ENCODE data around the gene CDK15.

The CDK15 gene

GRCh38 chr2:201866643-201867473 lies 60.5 kb downstream of the CDK15 start:
- DNase-seq (ENCODE audit: low read depth, low spot score) = no peak

- DNase-seq (ENCODE audit: low read depth, low spot score) = no peak
Observed at GRCh38 chr2:201871471-201871870, 65.1 kb downstream of the CDK15 start.

- DNase-seq (ENCODE audit: low read depth, low spot score) = no peak
Observed at GRCh38 chr2:201872591-201872990, 66.3 kb downstream of the CDK15 start.

GRCh38 chr2:201879996-201880395 lies 73.7 kb downstream of the CDK15 start:
- DNase-seq (ENCODE audit: low read depth, low spot score) = no peak

- no peak for DNase-seq (ENCODE audit: low read depth, low spot score)
Observed at GRCh38 chr2:201880579-201880978, 74.2 kb downstream of the CDK15 start.

- DNase-seq (ENCODE audit: low read depth, low spot score) = no peak
Observed at GRCh38 chr2:201880993-201881611, 74.8 kb downstream of the CDK15 start.

GRCh38 chr2:201881741-201882140 lies 75.4 kb downstream of the CDK15 start:
- no peak for DNase-seq (ENCODE audit: low read depth, low spot score)

- no peak for DNase-seq (ENCODE audit: low read depth, low spot score)
Observed at GRCh38 chr2:201882353-201883090, 76.2 kb downstream of the CDK15 start.

GRCh38 chr2:201883606-201884369 lies 77.5 kb downstream of the CDK15 start:
- DNase-seq (ENCODE audit: low read depth, low spot score) = no peak

GRCh38 chr2:201886504-201886903 lies 80.2 kb downstream of the CDK15 start:
- DNase-seq (ENCODE audit: low read depth, low spot score) = no peak

- no peak for DNase-seq (ENCODE audit: low read depth, low spot score)
Observed at GRCh38 chr2:201887773-201888425, 81.6 kb downstream of the CDK15 start.

GRCh38 chr2:201888426-201888800 lies 82.1 kb downstream of the CDK15 start:
- no peak for DNase-seq (ENCODE audit: low read depth, low spot score)

- DNase-seq (ENCODE audit: low read depth, low spot score) = no peak
Observed at GRCh38 chr2:201890453-201890852, 84.1 kb downstream of the CDK15 start.

- no peak for DNase-seq (ENCODE audit: low read depth, low spot score)
Observed at GRCh38 chr2:201891676-201892075, 85.3 kb downstream of the CDK15 start.

- DNase-seq (ENCODE audit: low read depth, low spot score) = no peak
Observed at GRCh38 chr2:201892516-201892915, 86.2 kb downstream of the CDK15 start.

GRCh38 chr2:201900362-201900761 lies 94.0 kb downstream of the CDK15 start:
- no peak for DNase-seq (ENCODE audit: low read depth, low spot score)

- no peak for DNase-seq (ENCODE audit: low read depth, low spot score)
Observed at GRCh38 chr2:201901786-201902185, 95.4 kb downstream of the CDK15 start.

GRCh38 chr2:201904538-201905420 lies 98.4 kb downstream of the CDK15 start:
- DNase-seq (ENCODE audit: low read depth, low spot score) = no peak

GRCh38 chr2:201906777-201907562 lies 100.6 kb downstream of the CDK15 start:
- no peak for DNase-seq (ENCODE audit: low read depth, low spot score)

- DNase-seq (ENCODE audit: low read depth, low spot score) = no peak
Observed at GRCh38 chr2:201907563-201907881, 101.2 kb downstream of the CDK15 start.
